K562 (cell line): ENCODE measurements around the gene CBX1. TPM values are rescaled to one million over a fixed set of nuclear protein-coding genes. Genes with fewer than 3 reads are reported as not detected.
A peak's percentile ranks its signal among the peaks of the same experiment; 100 is the strongest.
"Not testable (repeated sequence)": the region's sequence is repeated elsewhere in the genome, so short reads cannot be mapped to it uniquely, and the experiment has no call there.

Experiments used
- ATAC-seq: fragments of 200-7000 bp; cut with Tn5 transposase; 3 replicates; pipeline ENCODE4 v1.9.1; 2020; ENCODE audit warnings: moderate library complexity
- BruUV-seq: library from RNA; stranded (reverse); fragments of 400-500 nt; replicated peaks from 2 replicates; lab custom pipeline; 2021; lab: Mats Ljungman, UMichigan
- CTCF ChIA-PET: fragments of 300-600 bp; formaldehyde crosslinking; extraction: SDS; loops from one replicate; lab custom pipeline; 2021; ENCODE audit warnings: low intra/inter-chr PET ratio; lab: Yijun Ruan, JAX
- POLR2A ChIA-PET: fragments of 300-600, 350-650 bp; sonication (Branson Sonifier 250); formaldehyde crosslinking; extraction: SDS; loops from one replicate; lab custom pipeline; 2021; ENCODE audit warnings: antibody characterized with exemption, inconsistent platforms; lab: Yijun Ruan, JAX
- DNase-seq, 4 experiments: peaks; one replicate each; pipeline versions ENCODE4 v3.0.0 to v3.0.0-alpha.2; 2011 to 2018; ENCODE audit warnings: low spot score in 3 of 4, mixed read lengths in 3 of 4; ENCODE audit errors: extremely low read depth in 1 of 4
- FAIRE-seq: peaks from 2 replicates; lab custom pipeline; 2011; peaks lifted over from hg19 to GRCh38; lab: Jason Lieb, UNC
- H2AFZ ChIP-seq: 2 replicates; pipeline ENCODE4 v1.6.0; 2011; ENCODE audit warnings: low read depth, low read length, control low read depth, inconsistent platforms
- H3K27ac ChIP-seq: fragments of 200-600 bp; 3 replicates; pipeline ENCODE4 v1.8.0; 2011; ENCODE audit warnings: low read depth, mild to moderate bottlenecking, control low read depth, inconsistent platforms, low read length, moderate library complexity, mixed read lengths; ENCODE audit errors: extremely low read depth
- H3K27me3 ChIP-seq, 2 experiments: fragments of 300-600 bp in 1 of 2; 2 replicates in 1 of 2; 3 replicates in 1 of 2; pipeline versions ENCODE4 v1.6.0 to v1.8.0; 2011; ENCODE audit warnings: inconsistent platforms in 2 of 2, low read length in 2 of 2, mild to moderate bottlenecking in 1 of 2, mixed read lengths in 1 of 2, moderate library complexity in 1 of 2; ENCODE audit not compliant: control insufficient read depth in 2 of 2, insufficient read depth in 2 of 2
- H3K36me3 ChIP-seq: fragments of 300-600 bp; 3 replicates; pipeline ENCODE4 v1.8.0; 2011; ENCODE audit warnings: mild to moderate bottlenecking, low read length, inconsistent platforms; ENCODE audit not compliant: control insufficient read depth, insufficient read depth
- H3K4me1 ChIP-seq, 2 experiments: fragments of 200-600 bp in 1 of 2; replicated peaks in 1 of 2; 2 replicates in 1 of 2; 3 replicates in 1 of 2; pipeline versions ENCODE4 v1.5.1 to v1.8.0; 2011; ENCODE audit warnings: inconsistent platforms in 2 of 2, low read length in 2 of 2, mild to moderate bottlenecking in 1 of 2, mixed read lengths in 1 of 2, moderate library complexity in 1 of 2; ENCODE audit not compliant: control insufficient read depth in 2 of 2, insufficient read depth in 2 of 2
- H3K4me2 ChIP-seq: 2 replicates; pipeline ENCODE4 v1.6.1; 2011; ENCODE audit warnings: low read length, control low read depth, inconsistent platforms, mixed read lengths; ENCODE audit not compliant: insufficient read depth
- H3K4me3 ChIP-seq: fragments of 200-600 bp; sonication (generic), shearing (Covaris generic); 2 replicates; pipeline ENCODE4 v1.5.1; 2016; ENCODE audit warnings: control low read depth, inconsistent platforms
- H3K79me2 ChIP-seq: fragments of 200-600 bp; 3 replicates; pipeline ENCODE4 v1.8.0; 2011; ENCODE audit warnings: low read length, inconsistent platforms; ENCODE audit not compliant: control insufficient read depth, insufficient read depth
- H3K9ac ChIP-seq, 2 experiments: 2 replicates each; pipeline versions ENCODE4 v1.6.0 to v1.6.1; 2011; ENCODE audit warnings: low read depth in 2 of 2, low read length in 2 of 2, control low read depth in 1 of 2, inconsistent platforms in 1 of 2, mild to moderate bottlenecking in 1 of 2, mixed read lengths in 1 of 2; ENCODE audit not compliant: insufficient read depth in 1 of 2
- H3K9me1 ChIP-seq: one replicate; pipeline ENCODE4 v1.6.0; 2011; ENCODE audit warnings: inconsistent platforms, mild to moderate bottlenecking, low read length, moderate library complexity; ENCODE audit not compliant: control insufficient read depth, insufficient read depth
- H3K9me3 ChIP-seq: replicated peaks from 2 replicates; pipeline ENCODE4 v1.5.1; 2011; ENCODE audit warnings: low read depth, low read length, inconsistent platforms; ENCODE audit not compliant: control insufficient read depth, insufficient read depth
- H4K20me1 ChIP-seq: replicated peaks from 2 replicates; pipeline ENCODE4 v1.6.1; 2011; ENCODE audit warnings: low read length, inconsistent platforms, mixed read lengths; ENCODE audit not compliant: control insufficient read depth, insufficient read depth
- TCF7 ChIP-seq: sonication (generic); IDR thresholded peaks from 2 replicates; pipeline ENCODE4 v1.6.1; 2016; ENCODE audit warnings: antibody characterized with exemption, borderline replicate concordance
- ZNF121 ChIP-seq: sonication (generic); formaldehyde crosslinking; conservative IDR thresholded peaks from 2 replicates; pipeline ENCODE4 v1.8.0; 2022; ENCODE audit warnings: missing genetic modification reagents
- WGBS: fragments of 100-300 bp; shearing (Covaris generic); methylation state at CpG from one replicate; pipeline ENCODE4 v1.1.6; 2016; ENCODE audit warnings: low coverage, mixed read lengths; ENCODE audit not compliant: insufficient coverage; ENCODE audit errors: missing lambda C conversion rate; 5-methylcytosine and 5-hydroxymethylcytosine counted together
- in situ Hi-C: fragments of 300-500 bp; cut with MboI; formaldehyde crosslinking; loops from 4 replicates; pipeline ENCODE4 v1.15.0; 2018; ENCODE audit warnings: inconsistent platforms, mixed read lengths
- intact Hi-C: fragments of 100-400 bp; cut with micrococcal nuclease; formaldehyde crosslinking; loops from 2 replicates; pipeline ENCODE4 v1.14.2; 2022
- polyA plus RNA-seq, 8 experiments: library from polyadenylated mRNA; depleted of rRNA in 4 of 8; stranded (reverse) in 5 of 8; unstranded in 3 of 8; fragments of >200 nt; fragmentation: Nextera tagmentation in 2 of 8; fragmentation: Illumina TruSeq in 1 of 8; extraction: Ambion mirVana in 2 of 8; extraction: Trizol in 1 of 8; gene quantifications; 2 replicates each; pipeline versions ENCODE4 v1.2.1 to v1.2.3, GENCODE V29; 2011 to 2014; ENCODE audit warnings: inconsistent platforms in 1 of 8, missing spikeins in 1 of 8
- total RNA-seq, 7 experiments: library from RNA; depleted of rRNA in 6 of 7; stranded (reverse); fragments of >200 nt in 6 of 7; fragmentation: Illumina TruSeq in 2 of 7; extraction: Trizol in 2 of 7; gene quantifications; 2 replicates each; pipeline versions ENCODE4 v1.2.1 to v1.2.3, GENCODE V29; 2011 to 2021; ENCODE audit warnings: low replicate concordance in 1 of 7

CBX1 gene
- total and polyA plus RNA-seq, 9 of the 15 experiments (the other 6 are each of a cell fraction or from before 2014, with no cell fraction given) = 10.6 to 95.7 (median 52.7) TPM

- BruUV-seq = no TSS peak
- peaks cover 1% of the 10 kb centered on the region; the same call in 2 of the 3 replicates for H3K36me3 ChIP-seq
- H3K4me3 ChIP-seq = no peak overlapping the region
- no peak overlapping the region for H3K9ac ChIP-seq
- H3K9me3 ChIP-seq = no peaks in the 10 kb centered on the region
- no peaks in the 10 kb centered on the region for H3K9me1 ChIP-seq
- H3K27me3 ChIP-seq = no peaks in the 10 kb centered on the region
- TF ChIP-seq TCF7 (no peak), ZNF121 (CRISPR knock-in tag) (peak; percentile 68)
- DNase-seq (no peak), ATAC-seq (no peak), FAIRE-seq (no peak)
- H3K79me2 ChIP-seq = peaks cover 31% of the 10 kb centered on the region
- H2AFZ ChIP-seq = no peak overlapping the region
- no peaks in the 10 kb centered on the region for H3K4me1 ChIP-seq
- 71% methylated on average over 5 of the region's 5 CpGs for WGBS
- ChIA-PET POLR2A (interaction anchor here (0.7 to 1.4 kb wide), 2 partner anchors 9 to 13 kb away, joined by 3 to 7 read pairs; no protein-coding TSS in a partner anchor), CTCF (no interaction called here)
- intact Hi-C loops = no loop called here
- H4K20me1 ChIP-seq = no peaks in the 10 kb centered on the region
- in situ Hi-C loops = no loop called here
- no peak overlapping the region for H3K4me2 ChIP-seq
- no peak overlapping the region for H3K27ac ChIP-seq
Observed at GRCh38 chr17:48081858-48082257, 19.4 kb downstream of the CBX1 start.

GRCh38 chr17:48077152-48077551, 24.1 kb downstream of the CBX1 start:
- intact Hi-C loops, ATAC-seq, H3K4me2 ChIP-seq, BruUV-seq, H3K9me3 ChIP-seq, DNase-seq, H3K27me3 ChIP-seq, H3K27ac ChIP-seq, FAIRE-seq, H4K20me1 ChIP-seq, H3K9me1 ChIP-seq, H3K4me3 ChIP-seq, H3K4me1 ChIP-seq, H2AFZ ChIP-seq, H3K9ac ChIP-seq: not testable (repeated sequence)
- 92% methylated on average over 7 of the region's 10 CpGs for WGBS
- ChIA-PET POLR2A (interaction anchor here (1.2 kb wide), 1 partner anchor 30 kb away, joined by 3 read pairs; the partner anchor contains the start of gene SNX11), CTCF (interaction anchor here (0.6 kb wide), 1 partner anchor 54 kb away, joined by 3 read pairs; no protein-coding TSS in a partner anchor)
- Histone ChIP-seq H3K36me3 (peaks cover 39% of the 10 kb centered on the region; the same call in 2 of the 3 replicates), H3K79me2 (peaks cover 12% of the 10 kb centered on the region)
- in situ Hi-C loops = loop anchor here (5.0 kb wide), 1 partner anchor 55 kb away; no protein-coding TSS in a partner anchor
